NCI-H1105 treated with DMSO at 0.1 percent for 48 hours (cell line): ENCODE measurements around the gene MRPL20.
"Not testable (repeated sequence)": the region's sequence is repeated elsewhere in the genome, so short reads cannot be mapped to it uniquely, and the experiment has no call there.

Experiments used
- DNase-seq: peaks from one replicate; lab custom pipeline; 2025; lab: John Stamatoyannopoulos, UW

The MRPL20 gene

GRCh38 chr1:1437033-1437903 lies 30.2 kb upstream of the MRPL20 start:
- no peak for DNase-seq

GRCh38 chr1:1436630-1437032 lies 29.5 kb upstream of the MRPL20 start:
- no peak for DNase-seq

GRCh38 chr1:1435911-1436629 lies 29.0 kb upstream of the MRPL20 start:
- DNase-seq, result no peak

GRCh38 chr1:1435106-1435903 lies 28.2 kb upstream of the MRPL20 start, which contains the start of gene VWA1:
VWA1 (plus strand) TSS chr1:1435690; CDS start chr1:1435749, 59 bp downstream.
- peak; percentile 52 for DNase-seq

- no peak for DNase-seq
These were observed 27.7 kb upstream of the MRPL20 start for GRCh38 chr1:1434824-1435105.

GRCh38 chr1:1434131-1434823 lies 27.2 kb upstream of the MRPL20 start:
- DNase-seq, result no peak

GRCh38 chr1:1433804-1434130 lies 26.7 kb upstream of the MRPL20 start:
- DNase-seq, result no peak

- no peak for DNase-seq
These were observed 26.1 kb upstream of the MRPL20 start for GRCh38 chr1:1432951-1433803.

GRCh38 chr1:1432274-1432950 lies 25.3 kb upstream of the MRPL20 start:
- no peak for DNase-seq

- DNase-seq, result no peak
These were observed 24.8 kb upstream of the MRPL20 start for GRCh38 chr1:1431845-1432273.

GRCh38 chr1:1430992-1431844 lies 24.1 kb upstream of the MRPL20 start:
- no peak for DNase-seq

GRCh38 chr1:1430114-1430982 lies 23.3 kb upstream of the MRPL20 start:
- DNase-seq, result no peak

- no peak for DNase-seq
These were observed 22.6 kb upstream of the MRPL20 start for GRCh38 chr1:1429671-1430073.

- DNase-seq, result not testable (repeated sequence)
These were observed 21.9 kb upstream of the MRPL20 start for GRCh38 chr1:1428967-1429366.

- DNase-seq, result no peak
These were observed 21.1 kb upstream of the MRPL20 start for GRCh38 chr1:1428174-1428573.

GRCh38 chr1:1427820-1428148 lies 20.7 kb upstream of the MRPL20 start:
- no peak for DNase-seq

GRCh38 chr1:1427106-1427819 lies 20.2 kb upstream of the MRPL20 start:
- DNase-seq, result no peak

GRCh38 chr1:1426496-1427105 lies 19.5 kb upstream of the MRPL20 start:
- DNase-seq, result no peak
